Uterus (tissue), 4 donors: ENCODE measurements around the gene RAI1. TPM values are rescaled to one million over a fixed set of nuclear protein-coding genes. Genes with fewer than 3 reads are reported as not detected.

ENCODE experiments used
- DNase-seq, 2 donors: peaks; one replicate each; pipeline ENCODE4 v3.0.0-alpha.2; 2019 to 2020
- H3K27ac ChIP-seq, 2 donors: fragments of 200-600 bp; sonication (generic); 1 replicate in 1 of 2; 2 replicates in 1 of 2; pipeline ENCODE4 v1.5.1; 2016 to 2018
- H3K27me3 ChIP-seq, 2 donors: fragments of 200-600 bp; sonication (generic); one replicate each; pipeline ENCODE4 v1.5.1; 2018 to 2019; ENCODE audit warnings: control low read depth in 1 of 2
- H3K36me3 ChIP-seq, 2 donors: fragments of 200-600 bp; sonication (generic); one replicate each; pipeline ENCODE4 v1.5.1; 2019; ENCODE audit warnings: control low read depth in 1 of 2
- H3K4me1 ChIP-seq, 2 donors: fragments of 200-600 bp; sonication (generic); one replicate each; pipeline ENCODE4 v1.5.1; 2018 to 2019; ENCODE audit warnings: control low read depth in 1 of 2
- H3K4me3 ChIP-seq, 2 donors: fragments of 200-600 bp; sonication (generic); 1 replicate in 1 of 2; 2 replicates in 1 of 2; pipeline ENCODE4 v1.5.1; 2018 to 2019; ENCODE audit warnings: mild to moderate bottlenecking in 1 of 2
- H3K9me3 ChIP-seq, 2 donors: fragments of 200-600 bp; sonication (generic); one replicate each; pipeline ENCODE4 v1.5.1; 2019; ENCODE audit warnings: control low read depth in 1 of 2
- CTCF ChIP-seq, 4 experiments: fragments of 200-600 bp in 2 of 4; fragments of 450-650 bp in 2 of 4; sonication (generic) in 2 of 4; IDR thresholded peaks; one replicate each; pipeline ENCODE4 v1.5.1; 2016 to 2019; ENCODE audit warnings: antibody characterized with exemption in 4 of 4, mild to moderate bottlenecking in 2 of 4, moderate library complexity in 1 of 4
- POLR2A ChIP-seq, 2 donors: fragments of 450-650 bp; IDR thresholded peaks; one replicate each; pipeline ENCODE4 v1.6.1; 2016; ENCODE audit warnings: antibody characterized with exemption in 2 of 2, mild to moderate bottlenecking in 1 of 2, moderate library complexity in 1 of 2
- intact Hi-C: fragments of 100-400 bp; cut with DNase I; formaldehyde crosslinking; loops from one replicate; pipeline ENCODE4 v1.15.1; 2023; ENCODE audit warnings: low total_unique reads
- total RNA-seq, 4 donors: library from RNA; depleted of rRNA in 3 of 4; stranded (reverse); fragments of >200 nt in 3 of 4; gene quantifications; one replicate each; pipeline versions ENCODE4 v1.1.0 to v1.2.4, GENCODE V29; 2014 to 2023
- donor health status: DM: yes; HTN: yes; CAD: no.

RAI1 gene
- total RNA-seq, 4 donors from 2014 or later: 10.0 to 66.1 (median 15.3) TPM

- Histone ChIP-seq H3K27ac (no peak overlapping the region), H3K4me1 (peaks cover 7% of the 10 kb centered on the region in 2 donors), H3K36me3 (no peaks in the 10 kb centered on the region), H3K4me3 (no peak overlapping the region), H3K9me3 (no peaks in the 10 kb centered on the region), H3K27me3 (no peaks in the 10 kb centered on the region)
- intact Hi-C loops: loop anchor here (10.0 kb wide), 1 partner anchor 345 kb away; no protein-coding TSS in a partner anchor
- TF ChIP-seq POLR2A (IDR thresholded peaks at IDR 0.05) (no peak), CTCF (IDR thresholded peaks at IDR 0.05) (no peak)
- DNase-seq: no peak
Measured at GRCh38 chr17:17679748-17680147, 1.5 kb upstream of the RAI1 start.

- intact Hi-C loops: no loop called here
- H3K27me3 ChIP-seq: no peaks in the 10 kb centered on the region
- H3K4me3 ChIP-seq: peak overlapping the region in 1 of 2 donors; percentile 71
- TF ChIP-seq CTCF (IDR thresholded peaks at IDR 0.05) (no peak), POLR2A (IDR thresholded peaks at IDR 0.05) (no peak)
- H3K36me3 ChIP-seq: no peaks in the 10 kb centered on the region
- no peak for DNase-seq
- peaks cover 14 to 15% of the 10 kb centered on the region in 2 donors for H3K4me1 ChIP-seq
- H3K27ac ChIP-seq: peak overlapping the region; percentile 91 to 98
- H3K9me3 ChIP-seq: no peaks in the 10 kb centered on the region
Measured at GRCh38 chr17:17680477-17681186, 626 bp upstream of the RAI1 start.

- intact Hi-C loops: no loop called here
- no peak for TF ChIP-seq CTCF (IDR thresholded peaks at IDR 0.05)
- no peak for TF ChIP-seq POLR2A (IDR thresholded peaks at IDR 0.05)
- Histone ChIP-seq H3K4me3 (peak overlapping the region; percentile 60 to 71), H3K9me3 (no peaks in the 10 kb centered on the region), H3K27me3 (no peaks in the 10 kb centered on the region), H3K36me3 (no peaks in the 10 kb centered on the region), H3K27ac (peak overlapping the region; percentile 91 to 98), H3K4me1 (peaks cover 19 to 22% of the 10 kb centered on the region in 2 donors)
- peak; percentile 55 for DNase-seq
Measured at GRCh38 chr17:17681744-17682292, 560 bp downstream of the RAI1 start.

GRCh38 chr17:17682293-17682736, 1.1 kb downstream of the RAI1 start:
- no peak for TF ChIP-seq CTCF (IDR thresholded peaks at IDR 0.05)
- no peak for TF ChIP-seq POLR2A (IDR thresholded peaks at IDR 0.05)
- peaks cover 19 to 22% of the 10 kb centered on the region in 2 donors for H3K4me1 ChIP-seq
- H3K27ac ChIP-seq: peak overlapping the region; percentile 91 to 98
- no peaks in the 10 kb centered on the region for H3K27me3 ChIP-seq
- intact Hi-C loops: no loop called here
- no peaks in the 10 kb centered on the region for H3K9me3 ChIP-seq
- peak overlapping the region; percentile 60 to 71 for H3K4me3 ChIP-seq
- DNase-seq: peak; percentile 53 to 65
- no peaks in the 10 kb centered on the region for H3K36me3 ChIP-seq
